ENCODE measurements around the gene IRF1.
"Not testable (repeated sequence)": the region's sequence is repeated elsewhere in the genome, so short reads cannot be mapped to it uniquely, and the experiment has no call there.

Gene IRF1, protein sequence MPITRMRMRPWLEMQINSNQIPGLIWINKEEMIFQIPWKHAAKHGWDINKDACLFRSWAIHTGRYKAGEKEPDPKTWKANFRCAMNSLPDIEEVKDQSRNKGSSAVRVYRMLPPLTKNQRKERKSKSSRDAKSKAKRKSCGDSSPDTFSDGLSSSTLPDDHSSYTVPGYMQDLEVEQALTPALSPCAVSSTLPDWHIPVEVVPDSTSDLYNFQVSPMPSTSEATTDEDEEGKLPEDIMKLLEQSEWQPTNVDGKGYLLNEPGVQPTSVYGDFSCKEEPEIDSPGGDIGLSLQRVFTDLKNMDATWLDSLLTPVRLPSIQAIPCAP

DNA sequence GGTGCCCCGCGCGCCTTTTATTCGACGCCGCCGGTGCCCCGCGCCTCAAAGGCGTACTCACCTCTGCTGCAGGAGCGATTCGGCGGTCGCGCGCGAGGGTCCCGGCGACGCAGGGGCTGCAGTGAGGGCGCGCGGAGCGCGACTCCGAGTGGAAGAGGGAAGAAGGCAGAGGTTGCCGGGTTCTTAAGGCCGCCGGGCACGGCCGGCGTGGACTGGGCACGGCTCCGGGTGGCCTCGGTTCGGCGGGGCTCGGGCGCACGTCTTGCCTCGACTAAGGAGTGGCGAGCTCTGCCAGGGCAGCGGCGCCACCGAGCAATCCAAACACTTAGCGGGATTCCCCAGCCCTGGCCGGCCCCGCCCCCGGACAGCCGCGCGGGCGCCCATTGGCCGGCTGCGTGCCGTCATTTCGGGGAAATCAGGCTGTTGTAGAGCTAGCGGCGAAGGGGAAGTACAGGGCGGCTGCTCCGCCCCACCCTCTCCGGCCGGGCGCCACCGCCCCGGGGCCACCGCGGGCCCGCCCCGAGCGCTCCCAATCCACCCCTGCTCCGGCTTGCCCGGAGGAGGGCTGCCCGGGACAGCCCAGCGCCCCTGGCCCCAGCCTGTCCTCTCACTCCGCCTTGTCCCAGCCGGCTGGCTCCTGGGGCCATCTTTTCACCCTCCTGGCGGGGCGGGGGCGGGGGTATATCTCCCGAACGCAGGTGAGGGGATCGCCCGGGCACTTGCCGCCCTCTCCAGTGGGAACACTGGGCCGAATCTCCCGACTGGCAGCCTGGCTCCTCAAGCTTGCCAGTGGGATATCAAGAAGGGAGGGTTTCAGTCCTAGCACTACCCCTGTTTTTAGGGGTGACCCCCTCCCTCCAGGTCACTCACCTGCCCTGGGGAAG lies at the start of gene IRF1:
Gene IRF1 (minus strand): TSS at position 290 of the 884 bp plus-strand sequence. CDS start 1,295 bp downstream, outside the sequence.
- peak; percentile 98 for DNase-seq

- DNase-seq: no peak
Measured at GRCh38 chr5:132540149-132540548, 49.6 kb upstream of the IRF1 start.

GRCh38 chr5:132539716-132540115 lies 49.1 kb upstream of the IRF1 start:
- DNase-seq: no peak

- peak; percentile 34 for DNase-seq
Measured at GRCh38 chr5:132530946-132531345, 40.4 kb upstream of the IRF1 start.

- peak; percentile 58 for DNase-seq
Measured at GRCh38 chr5:132528866-132529634, 38.5 kb upstream of the IRF1 start.

- no peak for DNase-seq
Measured at GRCh38 chr5:132528021-132528420, 37.4 kb upstream of the IRF1 start.

- no peak for DNase-seq
Measured at GRCh38 chr5:132526974-132527564, 36.5 kb upstream of the IRF1 start.

DNA sequence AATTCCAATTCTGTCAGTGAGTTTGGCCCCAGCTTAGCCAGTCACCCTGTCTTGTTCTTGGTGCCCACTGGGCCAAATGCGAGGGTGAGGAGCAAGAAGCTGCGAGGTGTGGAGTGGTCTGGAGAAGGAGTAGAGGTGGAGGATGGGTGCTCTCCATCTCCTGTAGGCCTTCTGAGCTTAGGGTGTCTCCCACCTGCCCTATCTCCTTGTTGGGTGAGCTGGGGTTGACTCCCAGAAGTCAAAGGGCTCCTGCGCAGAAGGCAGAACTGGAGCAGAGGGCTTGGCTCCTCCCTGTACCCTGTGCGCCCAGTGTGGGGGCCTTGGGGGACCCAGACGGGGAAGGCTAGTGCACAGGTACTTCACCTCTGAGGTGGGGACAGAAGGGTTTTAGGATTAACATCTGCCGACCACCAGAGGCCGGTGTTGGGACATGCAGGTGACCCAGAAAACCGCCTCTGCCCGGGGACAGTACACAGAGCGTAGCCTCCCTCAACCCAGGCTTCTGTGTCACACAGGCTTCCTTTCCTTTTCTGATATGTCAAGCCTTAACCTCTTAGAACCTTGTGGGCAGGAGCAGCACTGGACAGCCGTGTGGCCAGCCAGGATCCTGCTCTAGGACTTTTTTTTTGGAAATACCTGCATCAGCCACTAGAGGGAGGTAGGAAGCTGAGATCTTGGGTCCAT lies 35.9 kb upstream of the IRF1 start:
- peak; percentile 62 for DNase-seq

DNA sequence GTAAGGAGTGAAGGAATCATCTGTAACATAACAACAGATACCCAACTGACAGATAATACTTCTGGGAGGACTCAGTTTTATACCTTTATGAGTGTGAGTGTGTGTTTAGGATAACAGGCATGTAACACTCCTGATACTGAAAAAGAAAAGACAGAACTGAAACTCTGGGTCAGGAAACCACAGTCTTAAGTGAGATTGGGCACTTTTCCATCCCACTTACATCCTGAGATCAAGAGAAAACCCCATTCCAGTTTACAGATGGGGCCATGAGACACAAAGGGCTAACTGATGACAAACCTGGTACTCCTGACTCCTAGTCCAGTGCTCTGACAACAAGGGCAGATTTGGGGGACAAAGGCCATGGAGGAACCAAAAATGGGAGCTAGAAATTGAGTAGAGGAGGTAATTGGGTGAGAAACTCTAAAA lies 34.7 kb upstream of the IRF1 start:
- DNase-seq: peak; percentile 69

DNA sequence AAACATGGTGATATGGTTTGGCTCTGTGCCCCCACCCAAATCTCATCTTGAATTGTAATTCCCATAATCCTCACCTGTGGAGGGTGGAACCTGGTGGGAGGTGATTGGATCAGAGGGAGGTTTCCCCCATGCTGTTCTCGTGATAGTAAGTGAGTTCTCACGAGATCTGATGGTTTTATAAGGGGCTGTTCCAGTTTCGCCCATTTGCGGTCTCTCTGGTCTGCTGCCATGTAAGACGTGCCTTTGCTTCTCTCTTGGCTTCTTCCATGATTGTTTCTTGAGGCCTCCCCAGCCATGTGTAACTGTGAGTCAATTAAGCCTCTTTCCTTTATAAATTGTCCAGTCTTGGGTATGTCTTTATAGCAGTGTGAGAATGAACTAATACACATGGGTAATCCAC lies 34.3 kb upstream of the IRF1 start:
- not testable (repeated sequence) for DNase-seq

- DNase-seq: not testable (repeated sequence)
Measured at GRCh38 chr5:132522067-132522466, 31.5 kb upstream of the IRF1 start.

DNA sequence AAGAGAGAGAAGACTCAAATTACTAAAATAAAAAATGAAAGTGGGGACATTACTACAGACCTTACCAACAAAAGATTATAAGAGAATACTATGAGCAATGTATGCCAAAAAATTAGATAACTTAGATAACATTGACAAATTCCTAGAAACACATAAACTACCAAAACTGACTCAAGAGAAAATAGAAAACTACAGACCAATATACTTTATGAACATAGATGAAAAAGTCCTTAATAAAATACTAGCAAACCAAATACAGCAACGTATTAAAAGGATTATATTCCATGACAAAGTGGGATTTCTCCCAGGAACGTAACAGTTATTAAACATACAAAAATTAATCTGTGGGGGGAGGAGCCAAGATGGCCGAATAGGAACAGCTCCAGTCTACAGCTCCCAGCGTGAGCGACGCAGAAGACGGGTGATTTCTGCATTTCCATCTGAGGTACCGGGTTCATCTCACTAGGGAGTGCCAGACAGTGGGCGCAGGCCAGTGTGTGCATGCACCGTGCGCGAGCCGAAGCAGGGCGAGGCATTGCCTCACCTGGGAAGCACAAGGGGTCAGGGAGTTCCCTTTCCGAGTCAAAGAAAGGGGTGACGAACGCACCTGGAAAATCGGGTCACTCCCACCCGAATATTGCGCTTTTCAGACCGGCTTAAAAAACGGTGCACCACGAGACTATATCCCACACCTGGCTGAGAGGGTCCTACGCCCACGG lies 23.2 kb upstream of the IRF1 start:
- DNase-seq: not testable (repeated sequence)

DNA sequence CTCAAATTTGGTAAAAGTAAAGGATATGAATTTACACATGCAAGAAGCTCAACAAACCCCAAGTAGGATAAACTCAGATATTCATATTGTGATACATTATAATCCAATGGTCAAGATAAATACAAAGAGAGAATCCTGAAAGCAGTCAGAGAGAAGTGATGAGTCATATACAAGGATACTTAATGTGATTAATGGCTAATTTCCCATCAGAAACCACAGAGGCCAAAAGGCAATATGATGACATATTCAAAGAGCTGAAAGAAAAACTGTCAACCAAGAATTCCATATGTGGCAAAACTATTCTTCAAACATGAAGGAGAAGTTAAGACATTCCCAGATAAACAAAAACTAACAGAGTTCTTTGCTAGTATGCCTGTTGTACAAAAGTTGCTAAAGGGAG lies 19.5 kb upstream of the IRF1 start:
- DNase-seq: no peak

- no peak for DNase-seq
Measured at GRCh38 chr5:132506094-132506692, 15.6 kb upstream of the IRF1 start.

- no peak for DNase-seq
Measured at GRCh38 chr5:132505641-132506040, 15.1 kb upstream of the IRF1 start.

DNA sequence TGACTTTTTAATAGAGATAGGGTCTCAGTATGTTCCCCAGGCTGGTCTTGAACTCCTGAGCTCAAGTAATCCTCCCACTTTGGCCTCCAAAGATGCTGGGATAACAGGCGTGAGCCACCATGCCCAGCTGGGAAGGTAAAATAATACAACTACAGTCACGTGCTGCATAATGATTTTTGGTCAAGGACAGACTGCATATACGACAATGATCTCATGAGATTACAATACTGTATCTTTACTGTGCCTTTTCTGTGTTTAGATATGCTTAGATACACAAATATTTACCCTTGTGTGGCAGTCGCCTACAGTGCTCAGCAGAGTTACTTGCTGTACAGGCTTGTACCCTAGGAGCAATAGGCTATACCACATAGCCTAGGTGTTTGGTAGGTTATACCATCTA lies 14.2 kb upstream of the IRF1 start:
- no peak for DNase-seq

- no peak for DNase-seq
Measured at GRCh38 chr5:132503244-132503643, 12.7 kb upstream of the IRF1 start.

DNA sequence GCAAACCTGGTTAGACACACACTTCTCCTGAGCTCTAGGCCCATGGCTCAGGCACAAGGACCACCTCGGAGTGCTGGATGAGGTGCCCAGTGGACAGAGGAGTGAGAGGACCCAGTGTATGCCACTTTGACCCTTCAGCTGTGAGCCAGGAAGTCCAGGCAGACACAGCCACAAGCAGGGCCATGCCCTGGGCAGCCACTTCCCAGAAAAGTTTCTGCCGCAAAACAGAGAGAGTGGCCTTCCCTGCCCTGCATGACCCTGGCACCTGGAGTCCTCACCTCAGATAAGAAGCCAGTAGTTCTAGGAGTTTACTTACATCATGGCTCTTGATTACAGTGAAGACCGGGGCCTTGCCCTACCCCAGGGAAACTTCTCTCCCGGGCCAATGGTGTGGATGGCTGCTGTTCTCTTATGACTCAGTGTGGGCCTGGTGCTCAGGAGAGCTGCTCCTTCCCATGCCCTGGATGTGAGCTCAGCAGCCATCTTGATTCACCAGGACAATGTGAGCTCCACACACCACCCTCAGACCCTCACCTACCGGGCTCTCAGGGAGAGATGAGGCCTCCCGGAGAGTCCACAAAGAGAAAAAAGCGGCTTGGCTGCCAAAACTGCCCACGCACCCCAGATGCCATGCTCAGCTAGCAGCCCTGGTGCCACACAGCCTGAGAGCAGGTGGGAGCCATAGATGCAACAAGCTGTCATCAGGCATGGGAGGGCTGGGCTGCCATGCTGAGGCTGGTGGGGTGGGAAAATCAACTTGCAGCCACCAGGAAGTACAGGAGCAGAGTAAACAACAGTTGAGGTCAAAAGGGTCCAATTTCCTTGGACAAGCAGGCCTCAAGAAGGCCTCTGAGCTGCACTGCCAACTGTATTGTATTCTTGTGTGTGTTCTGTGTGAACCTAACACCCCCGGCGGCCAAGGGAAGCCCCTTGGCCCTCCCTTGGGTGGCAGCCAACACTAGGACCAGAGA lies 11.7 kb upstream of the IRF1 start:
- DNase-seq: no peak

- DNase-seq: no peak
Measured at GRCh38 chr5:132501629-132501956, 11.0 kb upstream of the IRF1 start.

Data from activated CD4-positive, alpha-beta T cell treated with anti-CD3 and anti-CD28 coated beads, Interleukin-2, amount 50 U/mL, for 16 hours (primary cell).